Esophagus squamous epithelium (tissue), 5 donors: ENCODE results near the gene MCM5. TPM values are rescaled to one million over a fixed set of nuclear protein-coding genes. Genes with fewer than 3 reads are reported as not detected.

Experiments
- DNase-seq: peaks from one replicate; lab custom pipeline; 2025; lab: John Stamatoyannopoulos, UW
- H3K27ac ChIP-seq, 4 donors: fragments of 200-600 bp; sonication (generic); one replicate each; pipeline ENCODE4 v1.5.1; 2016 to 2019; ENCODE audit warnings: mild to moderate bottlenecking in 1 of 4
- H3K27me3 ChIP-seq, 4 donors: fragments of 200-600 bp; sonication (generic); 1 replicate in 3 of 4; 2 replicates in 1 of 4; pipeline versions ENCODE4 v1.5.1 to v1.6.0; 2017 to 2021; ENCODE audit warnings: antibody characterized with exemption in 1 of 4
- H3K36me3 ChIP-seq, 3 donors: fragments of 200-600 bp; sonication (generic); one replicate each; pipeline ENCODE4 v1.5.1; 2016 to 2019
- H3K4me1 ChIP-seq, 3 donors: fragments of 200-600 bp; sonication (generic); one replicate each; pipeline ENCODE4 v1.5.1; 2017 to 2019
- H3K4me3 ChIP-seq, 4 donors: fragments of 200-600 bp; sonication (generic); 1 replicate in 3 of 4; 2 replicates in 1 of 4; pipeline ENCODE4 v1.5.1; 2016 to 2019; ENCODE audit warnings: mild to moderate bottlenecking in 2 of 4, moderate library complexity in 1 of 4
- H3K9me3 ChIP-seq, 3 donors: fragments of 200-600 bp; sonication (generic); one replicate each; pipeline ENCODE4 v1.5.1; 2016 to 2019
- CTCF ChIP-seq, 6 experiments: fragments of 450-650 bp in 4 of 6; fragments of 200-600 bp in 2 of 6; sonication (generic) in 2 of 6; IDR thresholded peaks; one replicate each; pipeline ENCODE4 v1.5.1; 2016 to 2019; ENCODE audit warnings: antibody characterized with exemption in 6 of 6, mild to moderate bottlenecking in 4 of 6, moderate library complexity in 4 of 6
- POLR2A ChIP-seq, 4 donors: fragments of 450-650 bp; IDR thresholded peaks; one replicate each; pipeline ENCODE4 v1.6.1; 2017; ENCODE audit warnings: antibody characterized with exemption in 4 of 4, mild to moderate bottlenecking in 4 of 4, moderate library complexity in 3 of 4
- WGBS, 2 donors: methylation state at CpG; one replicate each; pipeline ENCODE4 v1.1.5; 2018; 5-methylcytosine and 5-hydroxymethylcytosine counted together
- intact Hi-C: fragments of 100-400 bp; cut with DNase I; formaldehyde crosslinking; loops from one replicate; pipeline ENCODE4 v1.15.0; 2022
- total RNA-seq, 4 donors: library from RNA; depleted of rRNA; stranded (reverse); fragments of >200 nt; gene quantifications; one replicate each; pipeline ENCODE4 v1.1.0, GENCODE V29; 2016
- donor health status: DM: yes; HTN: yes; CAD: no.

MCM5 gene
- total RNA-seq, 4 donors from 2014 or later: 23.1 to 48.1 (median 34.6) TPM

GRCh38 chr22:35397095-35397904 is 2.6 kb upstream of the MCM5 start:
- 64 to 75% methylated on average over 13 of the region's 13 CpGs for WGBS, 2 donors
- Histone ChIP-seq H3K36me3 (peaks cover 0 to 8% (median 0%) of the 10 kb centered on the region in 3 donors), H3K4me1 (peaks cover 13 to 30% (median 14%) of the 10 kb centered on the region in 3 donors), H3K27ac (peak overlapping the region in 2 of 4 donors; percentile 24 to 44), H3K27me3 (no peaks in the 10 kb centered on the region), H3K4me3 (no peak overlapping the region), H3K9me3 (no peaks in the 10 kb centered on the region)
- intact Hi-C loops: no loop called here
- TF ChIP-seq CTCF (IDR thresholded peaks at IDR 0.05) (no peak), POLR2A (IDR thresholded peaks at IDR 0.05) (no peak)
- no peak for DNase-seq

DNA sequence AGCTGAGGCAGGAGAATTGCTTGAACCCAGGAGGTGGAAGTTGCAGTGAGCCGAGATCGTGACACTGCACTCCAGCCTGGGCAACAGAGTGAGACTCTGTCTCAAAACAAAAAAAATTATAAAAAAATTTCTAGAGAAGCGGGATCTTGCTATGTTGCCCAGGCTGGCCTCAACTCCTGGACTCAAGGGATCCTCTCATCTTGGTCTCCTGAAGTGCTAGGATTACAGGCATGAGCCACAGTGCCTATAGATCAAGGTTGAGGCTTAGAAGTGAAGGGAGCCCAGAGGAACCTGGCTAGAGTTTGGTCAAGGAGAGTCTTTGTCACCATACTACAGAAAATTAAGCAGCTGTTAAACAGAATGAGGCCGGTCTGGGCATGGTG is 1.4 kb upstream of the MCM5 start:
- 95 to 100% methylated on average over 4 of the region's 4 CpGs for WGBS, 2 donors
- TF ChIP-seq CTCF (IDR thresholded peaks at IDR 0.05) (no peak), POLR2A (IDR thresholded peaks at IDR 0.05) (no peak)
- peaks cover 0 to 11% (median 0%) of the 10 kb centered on the region in 3 donors for H3K36me3 ChIP-seq
- no peaks in the 10 kb centered on the region for H3K9me3 ChIP-seq
- H3K4me1 ChIP-seq: peaks cover 13 to 38% (median 14%) of the 10 kb centered on the region in 3 donors
- no peaks in the 10 kb centered on the region for H3K27me3 ChIP-seq
- intact Hi-C loops: no loop called here
- no peak overlapping the region for H3K4me3 ChIP-seq
- no peak overlapping the region for H3K27ac ChIP-seq
- DNase-seq: no peak

GRCh38 chr22:35399114-35399677 is 744 bp upstream of the MCM5 start:
- intact Hi-C loops: no loop called here
- TF ChIP-seq CTCF (IDR thresholded peaks at IDR 0.05) (no peak), POLR2A (IDR thresholded peaks at IDR 0.05) (no peak)
- no peaks in the 10 kb centered on the region for H3K9me3 ChIP-seq
- WGBS, 2 donors: 65 to 68% methylated on average over 11 to 24 of the region's 24 CpGs
- H3K27ac ChIP-seq: peak overlapping the region; percentile 24 to 85 (median 76)
- peaks cover 0 to 14% (median 0%) of the 10 kb centered on the region in 3 donors for H3K36me3 ChIP-seq
- no peak for DNase-seq
- H3K27me3 ChIP-seq: no peaks in the 10 kb centered on the region
- H3K4me3 ChIP-seq: peak overlapping the region; percentile 67 to 96 (median 92)
- H3K4me1 ChIP-seq: peaks cover 13 to 38% (median 14%) of the 10 kb centered on the region in 3 donors

DNA sequence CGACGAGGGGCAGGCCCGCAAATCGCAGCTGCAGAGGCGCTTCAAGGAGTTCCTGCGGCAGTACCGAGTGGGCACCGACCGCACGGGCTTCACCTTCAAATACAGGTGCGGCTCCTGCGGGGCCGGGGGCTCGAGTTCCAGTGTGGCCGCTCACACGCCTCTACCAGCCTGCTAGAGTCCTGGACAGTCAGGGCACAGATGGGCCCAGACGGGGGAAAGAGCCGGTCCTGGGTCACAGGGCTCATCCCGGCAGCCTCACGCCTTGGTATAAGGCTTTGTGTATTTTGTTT is 506 bp downstream of the MCM5 start:
- Histone ChIP-seq H3K4me3 (peak overlapping the region; percentile 67 to 96 (median 92)), H3K9me3 (no peaks in the 10 kb centered on the region), H3K27ac (peak overlapping the region; percentile 71 to 85 (median 78)), H3K4me1 (peaks cover 13 to 38% (median 14%) of the 10 kb centered on the region in 3 donors), H3K36me3 (peaks cover 0 to 27% (median 0%) of the 10 kb centered on the region in 3 donors), H3K27me3 (no peaks in the 10 kb centered on the region)
- intact Hi-C loops: no loop called here
- no peak for DNase-seq
- no peak for TF ChIP-seq POLR2A (IDR thresholded peaks at IDR 0.05)
- WGBS, 2 donors: 1 to 3% methylated on average over 8 to 18 of the region's 20 CpGs

GRCh38 chr22:35401863-35402262 is 1.9 kb downstream of the MCM5 start:
- Histone ChIP-seq H3K27me3 (no peaks in the 10 kb centered on the region), H3K4me3 (no peak overlapping the region), H3K27ac (no peak overlapping the region), H3K4me1 (peaks cover 13 to 38% (median 14%) of the 10 kb centered on the region in 3 donors), H3K36me3 (peaks cover 0 to 41% (median 6%) of the 10 kb centered on the region in 3 donors), H3K9me3 (no peaks in the 10 kb centered on the region)
- TF ChIP-seq POLR2A (IDR thresholded peaks at IDR 0.05) (no peak), CTCF (IDR thresholded peaks at IDR 0.05) (no peak)
- DNase-seq: no peak
- intact Hi-C loops: no loop called here
- WGBS, 2 donors: 80 to 86% methylated on average over 6 of the region's 6 CpGs
